MV-4-11 (cell line): ENCODE data around the gene NEO1.

ENCODE experiments used
- DNase-seq: peaks from one replicate; lab custom pipeline; 2025; lab: John Stamatoyannopoulos, UW

Gene NEO1

DNA sequence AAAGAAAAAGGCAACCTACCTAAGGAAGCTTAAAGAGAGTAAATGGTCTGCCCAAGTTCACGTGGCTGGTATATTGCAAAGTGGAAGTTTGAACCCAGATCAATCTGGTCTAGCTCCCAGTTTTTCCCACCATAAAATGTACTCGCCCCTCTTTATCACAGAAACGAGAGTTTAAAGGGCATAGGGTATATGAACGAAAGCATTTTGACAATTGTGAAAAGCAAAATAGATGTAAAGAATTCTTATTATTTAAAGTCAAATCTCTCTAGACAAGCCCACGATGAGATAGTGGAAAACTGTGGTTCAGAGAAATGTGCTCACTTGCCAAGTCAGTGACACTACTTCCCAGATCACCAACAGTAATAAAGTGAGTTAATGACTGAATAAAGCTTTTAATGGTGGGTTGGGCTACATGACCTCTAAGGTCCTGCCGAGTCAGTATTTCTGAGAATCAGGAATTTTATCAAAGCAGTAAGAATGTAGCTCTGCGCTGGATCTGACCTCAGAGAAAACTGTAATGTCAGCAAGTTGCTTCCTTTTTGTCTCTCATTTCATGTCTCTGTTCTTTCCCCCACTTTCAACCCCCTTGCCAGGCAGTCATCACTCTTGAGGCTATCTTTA is 23.3 kb upstream of the NEO1 start:
- DNase-seq, result no peak

DNA sequence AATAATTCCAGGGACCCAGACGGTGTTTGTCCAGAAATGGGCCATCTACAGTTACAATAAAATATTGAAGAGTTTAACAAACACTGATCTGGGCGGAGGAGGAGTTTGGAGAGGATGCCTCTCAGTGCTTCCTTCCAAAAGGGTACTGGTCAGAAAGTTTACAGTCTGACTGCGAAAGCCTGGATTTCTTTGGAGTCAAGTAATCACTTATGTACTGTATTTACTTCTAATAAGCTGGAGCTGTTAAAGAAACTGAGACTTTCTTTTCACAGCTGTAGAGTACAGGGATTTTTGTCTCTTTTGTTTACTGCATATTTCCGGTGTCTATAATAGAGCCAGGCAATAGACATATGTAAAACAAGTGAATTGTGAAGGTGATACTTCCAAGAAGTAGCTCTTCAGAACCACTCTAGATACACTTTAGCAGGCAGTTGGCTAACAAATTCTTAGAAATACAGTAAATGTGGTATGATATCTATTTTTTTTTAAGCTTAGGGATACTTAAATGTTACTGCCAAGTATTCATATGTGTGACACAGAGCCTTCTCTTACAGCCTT is 22.1 kb upstream of the NEO1 start:
- no peak for DNase-seq

DNA sequence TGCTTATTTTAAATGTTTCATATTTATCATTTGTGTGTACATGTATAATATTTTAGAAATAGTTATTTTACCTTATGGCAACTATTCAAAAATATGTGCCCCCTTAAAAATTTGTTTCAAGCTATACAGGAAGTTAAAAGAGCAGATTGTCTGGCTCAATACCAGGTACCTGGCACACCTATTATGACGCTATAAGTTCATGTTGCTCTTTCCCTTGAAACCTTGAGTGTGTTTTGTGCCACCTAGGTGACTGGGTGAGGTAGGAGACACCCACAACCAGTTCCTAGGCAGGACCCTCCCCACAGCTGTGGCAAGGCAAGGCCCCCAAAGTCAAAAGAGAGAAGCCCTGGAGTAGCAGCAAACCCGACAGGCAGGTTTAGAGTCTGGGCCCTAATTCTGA is 20.6 kb upstream of the NEO1 start:
- DNase-seq, result no peak

DNA sequence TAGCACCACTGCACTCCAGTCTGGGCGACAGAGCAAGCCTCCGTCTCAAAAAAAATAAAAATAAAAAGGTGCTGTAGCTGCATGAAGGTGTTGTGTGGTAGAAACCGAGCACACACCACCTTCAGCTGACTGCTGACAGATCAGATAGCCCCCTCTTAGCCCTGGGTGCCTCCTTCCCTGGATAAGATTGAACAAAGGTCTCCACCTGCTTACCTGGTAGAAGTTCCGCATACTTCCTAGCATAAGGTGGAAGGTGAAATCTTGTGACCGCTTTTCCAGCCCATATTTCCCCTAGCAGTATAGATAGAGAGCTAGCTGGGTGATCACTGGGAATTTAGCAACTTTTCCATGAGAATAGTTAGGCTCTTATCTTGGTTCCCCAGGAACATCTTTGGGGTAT is 18.7 kb upstream of the NEO1 start:
- no peak for DNase-seq

DNA sequence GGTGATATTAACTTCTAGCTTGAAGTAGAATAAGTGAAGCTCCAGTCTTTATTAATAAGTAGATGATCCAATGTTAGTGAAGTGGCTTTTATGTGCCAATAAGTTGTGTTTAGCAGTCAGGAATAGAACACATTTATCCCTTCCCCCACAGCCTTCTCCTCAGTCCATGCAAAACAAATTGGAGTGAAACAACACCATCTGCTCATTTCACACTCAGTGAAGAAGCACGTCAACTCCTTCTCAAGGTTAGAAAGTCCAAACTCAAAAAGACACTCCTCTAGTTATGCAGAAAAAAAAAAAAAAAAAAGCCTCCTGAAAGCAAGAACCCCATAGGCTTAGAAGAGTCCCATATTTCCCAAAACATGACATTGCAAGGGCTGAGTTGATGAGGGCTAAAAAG is 18.0 kb upstream of the NEO1 start:
- DNase-seq, result no peak

DNA sequence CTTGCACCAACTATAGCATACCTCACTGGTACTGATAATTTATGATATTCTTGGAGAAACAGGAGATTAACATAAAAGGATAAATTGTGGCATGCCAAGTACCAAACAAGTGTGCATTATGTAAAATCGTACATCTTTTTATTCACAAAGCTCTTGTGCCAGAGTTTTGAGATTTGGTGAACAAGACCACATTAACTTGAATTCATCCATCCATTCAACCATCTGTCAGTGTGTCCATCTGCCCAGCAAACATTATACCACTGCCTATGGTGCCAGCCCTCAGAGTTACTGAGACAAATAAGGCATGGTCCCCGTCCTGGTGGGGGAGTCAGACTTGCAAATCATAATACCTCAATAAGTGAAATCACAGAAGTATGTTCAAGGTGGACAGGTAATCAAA is 17.0 kb upstream of the NEO1 start:
- DNase-seq, result no peak

DNA sequence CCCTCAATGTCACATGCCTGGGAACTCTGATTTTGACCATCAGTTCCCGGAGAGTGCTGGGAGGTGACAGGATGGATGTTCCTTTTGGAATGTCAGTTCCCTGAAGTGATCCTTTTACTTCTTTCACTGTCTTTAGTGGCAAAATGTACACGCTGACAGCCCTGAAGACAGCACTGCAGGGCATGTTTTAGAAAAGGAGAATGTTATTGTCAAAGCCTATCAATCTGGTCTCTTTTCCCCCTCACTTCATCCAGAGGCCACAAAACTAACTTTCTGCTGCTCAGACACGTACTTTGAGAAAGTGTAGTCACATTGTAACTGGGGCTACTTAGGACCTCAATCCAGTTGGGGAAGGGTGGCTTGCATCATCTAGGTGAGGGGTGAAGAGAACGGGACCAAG is 14.0 kb upstream of the NEO1 start:
- no peak for DNase-seq

DNA sequence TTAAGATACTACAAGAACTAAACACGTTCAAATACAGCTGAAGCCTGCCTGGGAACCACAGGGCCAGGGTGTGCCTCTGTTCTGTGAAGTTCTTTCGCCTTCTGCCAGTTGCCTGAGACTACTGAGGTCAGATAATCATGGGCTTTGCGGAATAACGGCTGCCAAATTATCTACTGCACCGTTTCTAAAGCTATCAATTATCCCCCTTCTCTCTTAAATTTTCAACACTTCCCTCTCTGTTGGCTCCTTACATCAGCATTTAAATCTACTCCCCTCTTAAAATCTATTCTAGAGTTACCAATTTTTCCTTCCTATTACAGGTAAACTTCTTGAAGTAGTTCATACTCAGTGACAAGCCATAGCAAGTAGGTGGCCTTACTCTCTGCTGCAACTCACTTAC is 6.2 kb upstream of the NEO1 start:
- no peak for DNase-seq

DNA sequence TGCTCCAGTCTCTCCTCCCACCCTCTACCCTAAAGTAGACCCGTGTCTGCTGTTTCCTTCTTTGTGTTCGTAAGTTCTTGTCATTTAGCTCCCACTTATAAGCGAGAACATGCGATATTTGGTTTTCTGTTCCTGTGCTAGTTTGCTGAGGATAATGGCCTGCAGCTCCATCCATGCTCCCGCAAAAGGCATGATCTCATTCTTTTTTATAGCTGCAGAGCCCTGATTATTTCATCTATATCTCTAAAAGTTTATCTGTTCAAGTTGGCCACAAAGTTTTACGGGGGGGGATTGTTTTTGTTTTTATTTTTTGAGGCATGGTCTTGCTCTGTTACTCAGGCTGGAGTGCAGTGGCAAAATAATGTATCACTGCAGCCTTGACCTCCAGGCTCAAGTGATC is 4.4 kb upstream of the NEO1 start:
- DNase-seq, result no peak

DNA sequence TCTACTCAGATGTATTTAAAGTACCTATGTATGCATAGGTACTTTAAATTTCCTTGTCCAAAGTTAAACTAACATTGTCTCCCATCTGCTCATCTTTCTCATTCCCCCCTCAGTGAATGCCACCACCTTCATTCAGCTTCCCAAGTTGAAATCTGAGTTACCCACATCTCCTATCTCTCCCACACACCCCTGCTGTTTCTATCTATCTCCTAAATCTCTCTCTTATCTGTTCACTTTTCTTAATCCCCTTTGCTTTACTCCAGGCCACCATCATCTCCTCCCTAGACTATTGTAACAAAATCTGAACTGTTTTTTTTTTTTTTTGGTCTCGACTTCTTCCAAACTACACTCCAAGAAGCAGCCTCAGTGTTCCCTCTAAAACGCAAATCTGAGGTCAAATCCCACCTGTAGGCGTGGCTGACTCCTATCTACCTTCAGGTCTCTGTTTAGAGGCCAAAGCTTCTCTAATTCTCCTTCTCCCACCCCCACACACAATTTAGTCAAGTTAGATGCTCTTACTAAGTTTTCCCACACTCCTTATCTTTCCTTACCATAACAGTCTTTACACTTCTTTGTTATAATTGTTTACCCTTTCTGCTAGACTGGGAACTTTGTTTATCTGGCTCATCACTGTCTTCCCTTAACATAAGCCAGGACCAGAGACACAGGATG is 3.5 kb upstream of the NEO1 start:
- DNase-seq, result no peak

DNA sequence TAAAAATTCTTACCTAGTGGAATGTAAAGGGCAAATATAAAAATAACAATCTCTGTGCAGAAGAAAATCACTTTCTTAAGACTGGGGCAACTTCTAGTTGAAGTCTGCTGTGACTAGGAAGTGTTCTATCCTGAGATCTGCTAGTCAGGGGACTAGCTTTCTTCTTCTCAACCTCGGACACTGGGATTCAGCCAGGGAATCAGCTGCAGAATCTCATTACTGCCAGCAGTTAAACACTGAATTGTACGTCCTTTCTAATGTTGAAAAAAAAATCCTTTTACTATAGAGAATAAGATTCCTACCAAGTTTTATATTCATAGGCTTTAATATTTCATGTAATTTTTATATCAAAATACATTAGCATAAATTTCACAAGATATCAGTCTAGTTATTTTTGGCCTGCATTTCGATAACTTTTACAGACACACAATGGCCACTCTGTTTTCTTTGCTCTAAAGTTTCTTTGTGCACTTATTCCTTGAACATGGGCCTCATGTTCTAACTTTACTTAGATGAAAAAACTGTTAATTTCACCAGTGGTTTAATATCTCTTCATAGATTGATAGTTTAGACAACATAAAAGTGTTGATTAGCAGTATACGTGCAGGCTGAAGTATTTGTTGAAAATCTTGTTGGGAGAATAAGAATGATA is 2.6 kb upstream of the NEO1 start:
- no peak for DNase-seq

DNA sequence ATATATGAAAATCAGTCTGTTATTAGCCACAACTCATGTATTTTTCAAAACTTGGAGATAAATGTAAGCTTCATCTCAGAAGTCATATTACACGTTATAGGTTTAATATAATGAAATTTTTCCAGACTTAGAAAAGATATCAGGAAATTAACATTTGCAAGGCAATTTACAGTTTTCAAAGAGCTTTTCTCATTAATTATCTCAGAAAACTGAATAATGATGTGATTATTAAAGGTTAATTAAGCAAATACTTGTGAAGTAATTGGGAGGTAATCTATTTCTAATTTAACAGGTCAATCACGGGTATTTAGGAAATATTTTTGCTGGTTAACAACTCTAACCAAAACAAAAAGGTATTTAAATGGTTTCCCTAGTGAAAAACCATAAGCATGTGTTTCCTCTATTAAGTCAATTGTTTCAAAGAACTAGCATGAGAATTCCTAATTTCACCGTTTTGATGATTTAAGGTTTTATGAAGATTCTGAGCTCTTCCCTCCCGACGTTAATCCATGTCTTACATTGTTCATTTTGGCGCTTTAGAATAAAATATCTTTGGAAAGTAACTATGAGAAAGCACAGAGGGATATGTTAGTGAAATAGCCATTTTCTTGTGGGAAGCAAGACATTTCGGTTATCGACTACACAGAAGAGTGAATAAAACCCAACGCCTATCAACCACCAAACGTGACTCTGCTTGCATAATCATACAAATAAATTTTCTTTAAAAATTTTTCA is 1.5 kb upstream of the NEO1 start:
- no peak for DNase-seq

DNA sequence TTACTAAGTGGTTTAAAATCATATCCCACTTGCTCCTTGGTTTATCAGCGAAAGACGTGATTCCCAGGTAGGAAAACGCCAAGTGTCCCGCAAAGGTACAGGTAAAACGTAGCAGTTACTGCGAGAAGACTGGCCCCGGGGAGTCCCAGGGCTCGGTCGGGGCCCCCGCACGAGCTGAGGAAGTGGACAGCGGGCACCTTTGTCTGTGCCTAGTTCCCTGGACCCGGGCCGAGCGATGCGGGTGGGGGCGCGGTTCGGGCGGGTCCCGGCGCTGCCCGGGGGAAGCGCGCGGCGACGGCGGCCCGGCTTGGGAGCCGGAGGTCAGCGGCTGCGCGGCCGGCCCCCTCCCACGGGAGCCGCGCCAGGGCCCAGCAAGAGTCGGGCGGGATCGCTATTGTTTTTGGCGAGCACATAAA is 864 bp upstream of the NEO1 start:
- DNase-seq, result no peak

DNA sequence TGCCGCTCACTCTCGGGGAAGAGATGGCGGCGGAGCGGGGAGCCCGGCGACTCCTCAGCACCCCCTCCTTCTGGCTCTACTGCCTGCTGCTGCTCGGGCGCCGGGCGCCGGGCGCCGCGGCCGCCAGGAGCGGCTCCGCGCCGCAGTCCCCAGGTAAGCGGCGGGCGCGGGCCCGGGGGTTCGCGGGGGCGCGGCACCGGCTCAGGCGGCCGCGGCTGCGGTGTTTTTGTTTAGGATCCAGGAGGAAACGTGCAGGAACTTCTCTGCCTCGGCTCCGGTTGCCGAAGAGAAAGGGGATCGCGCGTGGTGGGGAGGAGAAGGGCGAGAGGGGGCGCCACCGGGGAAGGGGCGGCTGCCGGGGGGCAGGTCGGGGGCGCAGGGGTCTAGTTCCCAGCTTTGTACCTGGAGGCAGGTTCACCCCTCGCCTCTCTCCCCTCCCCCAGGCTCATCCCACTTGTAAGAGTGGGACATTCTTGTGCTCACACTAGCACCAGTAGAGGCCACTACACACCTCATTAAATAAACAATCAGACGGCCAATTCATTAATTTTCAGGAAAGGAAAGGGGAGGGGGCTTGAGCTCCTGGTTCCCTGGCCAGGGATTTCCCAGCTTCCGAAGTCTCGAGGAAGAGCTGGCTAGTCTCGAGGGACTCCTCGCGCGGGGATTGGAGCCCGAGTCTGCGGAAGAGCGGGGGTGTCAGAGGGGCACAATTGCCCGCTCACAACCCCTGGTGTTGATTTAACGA is 562 bp downstream of the NEO1 start:
- no peak for DNase-seq

DNA sequence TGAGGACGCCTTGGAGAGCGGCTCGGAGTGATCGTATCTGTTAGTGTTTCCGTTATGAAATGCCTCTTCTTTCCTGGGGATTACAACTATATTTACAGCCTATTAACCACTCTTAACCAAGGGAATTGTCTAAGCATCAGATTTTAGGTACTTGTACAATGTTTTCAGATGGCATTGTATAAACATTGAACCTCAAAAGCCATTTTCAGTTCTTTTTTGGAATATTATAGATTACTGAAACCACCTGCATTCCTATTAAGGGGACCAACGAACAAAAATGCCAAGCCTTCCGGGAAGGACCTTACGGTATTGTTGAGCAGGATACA is 1.1 kb downstream of the NEO1 start:
- DNase-seq, result no peak

DNA sequence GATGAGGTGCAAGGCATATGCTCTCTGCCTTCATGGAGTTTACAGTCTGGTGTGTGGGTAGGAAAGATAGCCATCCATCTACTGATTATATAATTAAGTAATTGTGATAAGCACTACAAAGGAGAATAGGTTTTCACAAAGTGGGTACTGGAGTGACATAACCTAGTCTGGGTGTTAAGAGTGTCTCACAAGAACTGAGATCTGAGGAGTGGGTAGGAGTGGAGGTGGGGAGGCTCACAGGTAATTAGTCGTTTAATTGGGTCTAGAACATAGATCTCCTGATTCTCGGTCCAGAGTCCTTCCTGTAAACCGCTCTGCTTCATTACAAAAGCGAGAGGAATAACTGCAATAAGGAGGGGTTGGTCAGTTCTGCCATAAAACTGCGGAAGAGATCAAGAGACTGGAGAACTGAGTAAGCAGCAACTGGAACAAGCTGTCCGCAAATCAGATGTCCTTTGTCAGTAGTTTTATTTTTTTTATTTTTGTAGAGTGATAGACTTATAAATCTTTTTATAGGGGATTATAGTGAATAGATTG is 2.2 kb downstream of the NEO1 start:
- DNase-seq, result no peak

DNA sequence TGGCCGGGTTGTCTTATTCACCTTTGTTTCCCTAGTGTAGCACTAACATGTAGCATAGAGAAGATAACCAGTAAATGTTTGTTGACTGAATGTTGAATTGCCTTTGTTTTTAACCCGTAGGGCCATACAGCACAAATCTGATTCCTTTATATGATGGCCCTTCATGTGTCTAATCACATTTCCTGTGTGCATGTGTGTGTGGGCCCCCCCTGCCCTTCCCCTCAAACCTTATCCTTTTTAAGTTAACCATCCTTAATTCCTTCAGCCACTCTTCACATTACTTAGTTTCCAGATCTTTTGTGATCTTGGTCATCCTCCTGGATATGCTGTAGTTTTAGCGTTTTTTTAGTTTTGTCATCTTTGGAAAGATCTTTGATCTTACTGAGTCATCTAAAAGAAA is 4.2 kb downstream of the NEO1 start:
- DNase-seq, result no peak

DNA sequence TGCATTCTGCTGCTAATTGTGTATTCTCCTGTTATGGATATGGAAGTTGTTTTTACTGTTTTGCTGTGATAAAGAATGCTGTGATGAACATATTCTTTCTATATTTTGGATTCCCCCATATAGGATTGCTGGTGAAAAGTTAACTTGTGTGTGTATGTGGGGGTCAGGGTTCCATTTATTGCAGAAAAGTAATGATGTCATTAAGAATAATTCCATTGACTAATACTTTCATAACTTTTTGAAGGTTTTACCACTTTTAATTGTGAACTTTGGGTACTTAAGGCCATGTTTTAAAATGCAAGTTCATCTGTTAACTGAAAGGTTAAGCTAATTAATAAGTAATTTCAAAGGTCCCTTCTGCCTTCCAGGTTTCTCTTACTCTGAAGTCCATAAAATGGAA is 6.2 kb downstream of the NEO1 start:
- DNase-seq, result no peak

DNA sequence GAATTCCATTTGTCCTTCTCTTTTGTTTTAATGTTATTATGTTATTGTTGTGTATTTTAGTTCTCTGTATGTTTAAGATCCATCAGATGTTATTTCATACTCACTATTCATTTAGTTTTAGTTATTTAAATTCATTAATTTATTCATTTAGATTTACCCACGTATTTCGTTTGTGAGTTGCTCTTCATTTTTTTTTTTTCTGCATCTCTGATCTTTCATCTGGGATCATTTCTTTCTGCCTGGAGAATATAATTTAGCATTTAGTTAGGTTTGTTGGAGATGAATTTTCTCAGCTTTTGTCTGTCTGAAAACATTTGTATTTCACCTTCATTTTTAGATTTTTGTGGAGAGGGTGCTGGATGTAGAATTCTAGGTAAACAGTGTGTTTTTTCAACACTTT is 12.9 kb downstream of the NEO1 start:
- no peak for DNase-seq

DNA sequence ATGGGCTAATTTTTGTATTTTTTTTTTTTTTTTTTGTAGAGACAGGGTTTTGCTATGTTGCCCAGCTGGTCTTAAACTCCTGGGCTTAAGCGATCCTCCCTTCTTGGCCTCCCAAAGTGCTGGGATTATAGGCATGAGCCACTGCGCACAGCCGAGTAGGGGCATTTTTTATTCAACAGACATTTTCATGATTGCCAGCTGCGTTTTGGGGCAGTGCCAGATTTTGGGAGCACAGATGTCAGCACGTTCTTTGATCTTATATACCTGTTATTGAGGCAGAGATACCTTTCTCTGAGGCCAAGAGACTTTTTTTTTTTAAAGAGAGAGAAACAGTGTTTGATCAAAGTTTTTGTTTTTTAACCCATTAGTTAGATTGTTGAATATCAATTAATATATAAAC is 16.8 kb downstream of the NEO1 start:
- no peak for DNase-seq

DNA sequence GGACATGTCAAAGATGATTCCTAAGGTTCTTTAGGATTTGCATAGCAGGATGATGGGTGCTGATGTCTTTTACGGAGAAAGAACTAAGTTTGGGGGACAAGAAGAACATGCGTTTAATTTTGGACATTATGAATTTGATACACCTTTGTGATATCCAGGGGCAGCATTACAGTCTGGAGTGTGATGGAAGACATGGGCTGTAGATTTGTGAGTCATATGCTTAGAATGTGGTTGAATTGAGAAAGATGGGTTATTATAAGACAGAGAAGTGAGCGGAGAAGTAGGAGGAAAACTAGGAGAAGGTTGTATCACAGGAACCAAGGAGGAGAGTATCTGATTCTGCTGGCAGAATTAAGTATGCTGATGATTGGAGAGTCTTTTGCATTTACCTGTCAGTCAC is 20.6 kb downstream of the NEO1 start:
- DNase-seq, result no peak

DNA sequence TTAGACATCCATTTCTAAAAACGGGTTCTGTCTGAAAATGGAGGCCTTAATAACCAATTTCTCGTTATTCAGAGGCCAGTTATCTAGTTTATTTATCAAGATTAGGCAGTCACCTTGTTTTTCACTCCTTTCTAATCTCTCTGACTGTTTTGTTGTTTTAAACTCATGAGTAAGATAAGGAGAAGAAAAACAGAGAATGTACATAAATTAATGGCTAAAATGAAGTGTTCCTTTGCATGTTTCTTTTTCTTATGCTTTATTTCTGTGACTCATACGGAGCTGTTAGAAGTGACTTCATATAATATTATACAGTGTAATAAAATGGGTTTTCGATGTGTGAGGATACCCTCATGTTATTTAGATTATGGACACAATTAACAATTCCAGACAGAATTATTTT is 22.0 kb downstream of the NEO1 start:
- DNase-seq, result no peak
